ENCODE measurements around the gene GATM. TPM values are rescaled to one million over a fixed set of nuclear protein-coding genes. Genes with fewer than 3 reads are reported as not detected.

GATM gene
- total RNA-seq, 4 donors from 2014 or later, result 14.8 to 28.6 (median 24.7) TPM

DNA sequence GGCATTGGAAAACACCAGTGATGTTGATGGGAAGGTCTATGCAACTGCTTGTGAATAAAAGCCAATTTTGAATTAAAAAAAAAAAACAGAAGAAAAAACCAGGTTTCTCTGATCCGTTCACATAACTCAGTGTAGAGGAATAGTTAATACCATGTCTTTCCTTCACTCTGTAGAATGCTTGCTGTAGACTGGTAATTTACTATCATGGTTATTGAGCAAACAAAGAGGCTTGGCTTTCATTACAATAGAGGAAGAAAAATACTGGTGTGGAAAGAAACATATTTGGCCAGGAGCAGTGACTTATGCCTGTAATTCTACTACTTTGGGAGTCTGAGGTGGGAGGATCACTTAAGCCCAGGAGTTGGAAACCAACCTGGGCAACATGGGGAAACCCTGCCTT is 41.1 kb downstream of the GATM start:
- TF ChIP-seq CTCF (IDR thresholded peaks at IDR 0.05; ENCODE audit: low read depth), result no peak

GRCh38 chr15:45333550-45333949 is 44.8 kb downstream of the GATM start:
- no peak for TF ChIP-seq CTCF (IDR thresholded peaks at IDR 0.05; ENCODE audit: low read depth)

DNA sequence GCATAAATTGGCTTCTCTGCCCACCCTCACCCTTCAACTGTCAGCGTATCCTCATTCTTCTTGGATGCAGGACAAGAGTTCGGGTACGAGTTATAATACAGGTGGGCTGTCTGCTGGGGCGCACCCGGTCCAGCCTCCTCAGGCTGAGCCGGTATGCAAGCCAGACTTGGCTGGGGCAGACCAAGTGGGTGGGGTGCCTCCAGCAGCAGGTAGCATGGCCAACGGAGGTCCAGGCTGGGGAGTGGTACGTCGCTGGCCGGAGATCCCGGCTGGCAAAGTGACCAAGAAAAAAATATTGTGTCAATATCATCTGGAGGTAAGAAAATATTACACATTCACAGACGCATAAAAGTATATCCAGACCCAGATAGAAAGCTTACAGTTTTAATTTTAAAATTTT is 45.6 kb downstream of the GATM start:
- TF ChIP-seq CTCF (IDR thresholded peaks at IDR 0.05; ENCODE audit: low read depth), result no peak

GRCh38 chr15:45331972-45332371 is 46.4 kb downstream of the GATM start:
- no peak for TF ChIP-seq CTCF (IDR thresholded peaks at IDR 0.05; ENCODE audit: low read depth)

- no peak for TF ChIP-seq CTCF (IDR thresholded peaks at IDR 0.05; ENCODE audit: low read depth)
These were observed 49.7 kb downstream of the GATM start for GRCh38 chr15:45328663-45329062.

GRCh38 chr15:45326741-45327140 is 51.6 kb downstream of the GATM start:
- no peak for TF ChIP-seq CTCF (IDR thresholded peaks at IDR 0.05; ENCODE audit: low read depth)

GRCh38 chr15:45326280-45326679 is 52.1 kb downstream of the GATM start:
- no peak for TF ChIP-seq CTCF (IDR thresholded peaks at IDR 0.05; ENCODE audit: low read depth)
